A549 treated with DMSO at 1 μM for 4 hours (cell line): ENCODE measurements around the gene MBIP. TPM values are rescaled to one million over a fixed set of nuclear protein-coding genes. Genes with fewer than 3 reads are reported as not detected.

ENCODE experiments used
- total RNA-seq: library from RNA; stranded (reverse); fragments of 200-300 nt; extraction: Qiagen RNA extraction; gene quantifications from 5 replicates; pipeline ENCODE4 v1.2.3, GENCODE V29; 2022; ENCODE audit warnings: low read depth

The MBIP gene, protein sequence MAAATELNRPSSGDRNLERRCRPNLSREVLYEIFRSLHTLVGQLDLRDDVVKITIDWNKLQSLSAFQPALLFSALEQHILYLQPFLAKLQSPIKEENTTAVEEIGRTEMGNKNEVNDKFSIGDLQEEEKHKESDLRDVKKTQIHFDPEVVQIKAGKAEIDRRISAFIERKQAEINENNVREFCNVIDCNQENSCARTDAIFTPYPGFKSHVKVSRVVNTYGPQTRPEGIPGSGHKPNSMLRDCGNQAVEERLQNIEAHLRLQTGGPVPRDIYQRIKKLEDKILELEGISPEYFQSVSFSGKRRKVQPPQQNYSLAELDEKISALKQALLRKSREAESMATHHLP
- total RNA-seq, result 14.1 to 19.2 TPM (median 17.2 TPM) in 5 replicates

DNA sequence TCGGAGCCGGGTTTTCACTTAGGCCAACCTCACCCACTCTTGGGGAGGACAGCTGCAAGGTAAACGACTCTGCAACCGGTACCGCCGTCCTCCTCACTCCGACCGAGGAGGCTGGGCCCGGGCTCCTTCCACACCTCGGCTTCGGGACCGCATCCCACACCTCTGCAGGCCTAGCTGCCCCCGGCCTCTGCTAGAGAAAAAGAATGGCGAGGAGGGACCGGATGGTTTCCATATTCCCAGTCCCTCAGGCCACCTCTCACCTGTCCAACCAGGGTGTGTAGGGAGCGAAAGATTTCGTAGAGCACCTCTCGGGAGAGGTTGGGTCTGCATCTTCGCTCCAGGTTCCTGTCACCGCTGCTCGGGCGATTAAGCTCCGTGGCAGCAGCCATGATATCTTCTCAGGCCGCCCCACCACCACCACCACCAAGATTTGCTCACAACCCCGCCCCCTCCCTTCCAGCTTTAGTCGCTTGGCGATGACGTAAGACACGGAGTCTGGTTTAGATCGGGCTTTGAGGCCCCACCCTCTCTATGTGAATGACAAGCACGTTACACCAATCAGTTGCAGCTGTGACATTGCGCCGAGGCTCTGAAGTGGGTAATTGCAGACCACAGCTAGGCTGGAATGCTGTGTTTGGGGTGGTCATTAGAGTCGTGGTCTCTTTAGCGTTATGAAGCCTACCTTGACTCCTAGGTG, at the start of gene MBIP:
Gene MBIP, minus strand, starts transcription at position 438 of the 697 bp plus-strand sequence. Its CDS starts 49 bp downstream, at position 389.

Other genes with a start within 250 kb of the MBIP start
- not detected in 5 replicates for gene PTCSC3, start 143.9 kb downstream of the MBIP start, total RNA-seq
- gene NKX2-1, start 199.6 kb upstream of the MBIP start, total RNA-seq, result 0.04 to 0.07 TPM in 2 of 5 replicates, not detected in the others